ENCODE results near the gene STRA8.

GRCh38 chr7:135260470-135260869 lies 26.8 kb downstream of the STRA8 start:
- TF ChIP-seq CTCF (IDR thresholded peaks at IDR 0.05; ENCODE audit: low read length) (no peak), EZH2 (optimal IDR thresholded peaks at IDR 0.05; ENCODE audit: low read depth, low read length) (no peak)

All from MM.1S (cell line).